K562 (cell line): ENCODE measurements around the gene PRMT6. TPM values are rescaled to one million over a fixed set of nuclear protein-coding genes. Genes with fewer than 3 reads are reported as not detected.
A peak's percentile ranks its signal among the peaks of the same experiment; 100 is the strongest.

Experiments used
- CC2D1A ChIP-seq: fragments of 450-650 bp; IDR thresholded peaks from 2 replicates; pipeline ENCODE4 v1.6.1; 2017; ENCODE audit warnings: mild to moderate bottlenecking
- CHD1 ChIP-seq: fragments of 200-600 bp; sonication (generic); IDR thresholded peaks from one replicate; pipeline ENCODE4 v1.6.1; 2012; ENCODE audit warnings: mild to moderate bottlenecking, moderate library complexity, low read length, inconsistent platforms
- CHD4 ChIP-seq: fragments of 200-600 bp; sonication (generic); IDR thresholded peaks from 3 replicates; pipeline ENCODE4 v1.6.1; 2012; ENCODE audit warnings: low read depth, mild to moderate bottlenecking, mixed read lengths, low read length, inconsistent platforms; ENCODE audit not compliant: insufficient read depth, insufficient replicate concordance, poor library complexity, severe bottlenecking
- CREM ChIP-seq: IDR thresholded peaks from 2 replicates; pipeline ENCODE4 v1.6.1; 2014; ENCODE audit warnings: antibody characterized with exemption, low read depth
- ETS2 ChIP-seq: IDR thresholded peaks from 2 replicates; pipeline ENCODE4 v1.6.1; 2016; ENCODE audit warnings: borderline replicate concordance, missing genetic modification characterization, mild to moderate bottlenecking, moderate library complexity, missing compliant biosample characterization; ENCODE audit not compliant: poor library complexity, severe bottlenecking
- GABPA ChIP-seq: fragments of 200-800 bp; sonication (Bioruptor generic); conservative IDR thresholded peaks from 2 replicates; pipeline ENCODE4 v1.6.1; 2016; ENCODE audit warnings: low read depth, missing genetic modification characterization, missing compliant biosample characterization
- KAT7 ChIP-seq: sonication (generic); formaldehyde crosslinking; IDR thresholded peaks from 2 replicates; pipeline ENCODE4 v1.8.0; 2022; ENCODE audit warnings: missing genetic modification reagents, mild to moderate bottlenecking, borderline replicate concordance
- NR2C1 ChIP-seq, 2 experiments: fragments of 450-650 bp; IDR thresholded peaks; 2 replicates each; pipeline ENCODE4 v1.6.1; 2017; ENCODE audit warnings: mild to moderate bottlenecking in 2 of 2, antibody characterized with exemption in 1 of 2, inconsistent platforms in 1 of 2, missing compliant biosample characterization in 1 of 2, missing genetic modification characterization in 1 of 2
- POLR2H ChIP-seq: IDR thresholded peaks from 2 replicates; pipeline ENCODE4 v1.6.1; 2016; ENCODE audit warnings: missing genetic modification characterization, low read depth, mild to moderate bottlenecking, control low read depth, missing compliant biosample characterization, moderate library complexity
- SMARCC2 ChIP-seq: fragments of 450-650 bp; IDR thresholded peaks from 2 replicates; pipeline ENCODE4 v1.6.1; 2017; ENCODE audit warnings: antibody characterized with exemption, moderate library complexity, mild to moderate bottlenecking, low read depth
- ZBED1 ChIP-seq: IDR thresholded peaks from 2 replicates; pipeline ENCODE4 v1.6.1; 2014
- ZNF583 ChIP-seq: fragments of 250-450 bp; sonication (Bioruptor Pico); IDR thresholded peaks from 2 replicates; pipeline ENCODE4 v1.4.0; 2020
- ZNF830 ChIP-seq: fragments of 250-450 bp; sonication (Bioruptor Pico); IDR thresholded peaks from 2 replicates; pipeline ENCODE4 v1.5.0; 2021; ENCODE audit warnings: mild to moderate bottlenecking
- polyA plus RNA-seq, 8 experiments: library from polyadenylated mRNA; depleted of rRNA in 4 of 8; stranded (reverse) in 5 of 8; unstranded in 3 of 8; fragments of >200 nt; fragmentation: Nextera tagmentation in 2 of 8; fragmentation: Illumina TruSeq in 1 of 8; extraction: Ambion mirVana in 2 of 8; extraction: Trizol in 1 of 8; gene quantifications; 2 replicates each; pipeline versions ENCODE4 v1.2.1 to v1.2.3, GENCODE V29; 2011 to 2014; ENCODE audit warnings: inconsistent platforms in 1 of 8, missing spikeins in 1 of 8
- total RNA-seq, 7 experiments: library from RNA; depleted of rRNA in 6 of 7; stranded (reverse); fragments of >200 nt in 6 of 7; fragmentation: Illumina TruSeq in 2 of 7; extraction: Trizol in 2 of 7; gene quantifications; 2 replicates each; pipeline versions ENCODE4 v1.2.1 to v1.2.3, GENCODE V29; 2011 to 2021; ENCODE audit warnings: low replicate concordance in 1 of 7
- TF ChIP-seq, protein P1 (sequence below): sonication (generic); formaldehyde crosslinking; IDR thresholded peaks from 2 replicates; pipeline ENCODE4 v1.8.1; 2023; ENCODE audit warnings: mild to moderate bottlenecking, missing genetic modification reagents
- TF ChIP-seq, protein P2 (sequence below): fragments of 450-650 bp; conservative IDR thresholded peaks from 2 replicates; pipeline ENCODE4 v1.6.1; 2016; ENCODE audit warnings: missing genetic modification characterization, low read depth, mild to moderate bottlenecking, control low read depth, missing compliant biosample characterization
- TF ChIP-seq, protein P3 (sequence below): fragments of 250-450 bp; sonication (Bioruptor Pico); IDR thresholded peaks from 2 replicates; pipeline ENCODE4 v1.4.0; 2020
- TF ChIP-seq, protein P4 (sequence below), 2 experiments: IDR thresholded peaks; 2 replicates each; pipeline ENCODE4 v1.6.1; 2012; ENCODE audit warnings: improper control_type of control experiment in 2 of 2, low read depth in 2 of 2, low read length in 2 of 2, borderline replicate concordance in 1 of 2

PRMT6 gene
- total and polyA plus RNA-seq, 9 of the 15 experiments (the other 6 are each of a cell fraction or from before 2014, with no cell fraction given), result 6.1 to 36.9 (median 29.4) TPM

DNA sequence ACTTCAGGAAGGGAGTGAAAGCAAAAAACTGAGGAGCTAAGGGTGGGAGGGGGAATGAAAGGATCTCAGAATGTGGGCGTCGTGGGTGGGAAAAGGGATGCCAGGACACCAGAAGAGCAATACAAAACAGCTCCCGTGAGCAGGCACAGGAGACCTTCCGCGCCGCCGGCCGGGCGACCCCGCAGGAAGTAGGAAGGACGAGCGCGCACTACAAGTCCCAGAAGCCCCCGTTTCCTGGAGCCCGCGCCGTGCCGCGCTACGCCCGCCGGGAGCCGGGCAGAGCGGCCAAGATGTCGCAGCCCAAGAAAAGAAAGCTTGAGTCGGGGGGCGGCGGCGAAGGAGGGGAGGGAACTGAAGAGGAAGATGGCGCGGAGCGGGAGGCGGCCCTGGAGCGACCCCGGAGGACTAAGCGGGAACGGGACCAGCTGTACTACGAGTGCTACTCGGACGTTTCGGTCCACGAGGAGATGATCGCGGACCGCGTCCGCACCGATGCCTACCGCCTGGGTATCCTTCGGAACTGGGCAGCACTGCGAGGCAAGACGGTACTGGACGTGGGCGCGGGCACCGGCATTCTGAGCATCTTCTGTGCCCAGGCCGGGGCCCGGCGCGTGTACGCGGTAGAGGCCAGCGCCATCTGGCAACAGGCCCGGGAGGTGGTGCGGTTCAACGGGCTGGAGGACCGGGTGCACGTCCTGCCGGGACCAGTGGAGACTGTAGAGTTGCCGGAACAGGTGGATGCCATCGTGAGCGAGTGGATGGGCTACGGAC lies at the start of gene PRMT6 (continued):
- TF ChIP-seq, protein P1, sequence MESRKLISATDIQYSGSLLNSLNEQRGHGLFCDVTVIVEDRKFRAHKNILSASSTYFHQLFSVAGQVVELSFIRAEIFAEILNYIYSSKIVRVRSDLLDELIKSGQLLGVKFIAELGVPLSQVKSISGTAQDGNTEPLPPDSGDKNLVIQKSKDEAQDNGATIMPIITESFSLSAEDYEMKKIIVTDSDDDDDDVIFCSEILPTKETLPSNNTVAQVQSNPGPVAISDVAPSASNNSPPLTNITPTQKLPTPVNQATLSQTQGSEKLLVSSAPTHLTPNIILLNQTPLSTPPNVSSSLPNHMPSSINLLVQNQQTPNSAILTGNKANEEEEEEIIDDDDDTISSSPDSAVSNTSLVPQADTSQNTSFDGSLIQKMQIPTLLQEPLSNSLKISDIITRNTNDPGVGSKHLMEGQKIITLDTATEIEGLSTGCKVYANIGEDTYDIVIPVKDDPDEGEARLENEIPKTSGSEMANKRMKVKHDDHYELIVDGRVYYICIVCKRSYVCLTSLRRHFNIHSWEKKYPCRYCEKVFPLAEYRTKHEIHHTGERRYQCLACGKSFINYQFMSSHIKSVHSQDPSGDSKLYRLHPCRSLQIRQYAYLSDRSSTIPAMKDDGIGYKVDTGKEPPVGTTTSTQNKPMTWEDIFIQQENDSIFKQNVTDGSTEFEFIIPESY (CRISPR knock-in tag), result 0 out of 2 replicates have a peak, but pooled peaks have one; percentile 2
- no peak for TF ChIP-seq CC2D1A
- peak; percentile 67; the same call in 1 of the 2 replicates for TF ChIP-seq KAT7 (CRISPR knock-in tag)
- peak; percentile 77 for TF ChIP-seq CHD1
- peak; percentile 87 for TF ChIP-seq GABPA (tag)
- peak; percentile 82 for TF ChIP-seq POLR2H (tag)
- TF ChIP-seq ZBED1, result no peak
- TF ChIP-seq, protein P2, sequence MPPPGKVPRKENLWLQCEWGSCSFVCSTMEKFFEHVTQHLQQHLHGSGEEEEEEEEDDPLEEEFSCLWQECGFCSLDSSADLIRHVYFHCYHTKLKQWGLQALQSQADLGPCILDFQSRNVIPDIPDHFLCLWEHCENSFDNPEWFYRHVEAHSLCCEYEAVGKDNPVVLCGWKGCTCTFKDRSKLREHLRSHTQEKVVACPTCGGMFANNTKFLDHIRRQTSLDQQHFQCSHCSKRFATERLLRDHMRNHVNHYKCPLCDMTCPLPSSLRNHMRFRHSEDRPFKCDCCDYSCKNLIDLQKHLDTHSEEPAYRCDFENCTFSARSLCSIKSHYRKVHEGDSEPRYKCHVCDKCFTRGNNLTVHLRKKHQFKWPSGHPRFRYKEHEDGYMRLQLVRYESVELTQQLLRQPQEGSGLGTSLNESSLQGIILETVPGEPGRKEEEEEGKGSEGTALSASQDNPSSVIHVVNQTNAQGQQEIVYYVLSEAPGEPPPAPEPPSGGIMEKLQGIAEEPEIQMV (tag), result peak; percentile 72; the same call in 1 of the 2 replicates
- TF ChIP-seq NR2C1 (IDR thresholded peaks at IDR 0.05), result no peak
- TF ChIP-seq NR2C1 (tag; IDR thresholded peaks at IDR 0.05), result peak; percentile 18; the same call in 1 of the 2 replicates
- no peak for TF ChIP-seq ETS2 (tag)
- TF ChIP-seq, protein P3, sequence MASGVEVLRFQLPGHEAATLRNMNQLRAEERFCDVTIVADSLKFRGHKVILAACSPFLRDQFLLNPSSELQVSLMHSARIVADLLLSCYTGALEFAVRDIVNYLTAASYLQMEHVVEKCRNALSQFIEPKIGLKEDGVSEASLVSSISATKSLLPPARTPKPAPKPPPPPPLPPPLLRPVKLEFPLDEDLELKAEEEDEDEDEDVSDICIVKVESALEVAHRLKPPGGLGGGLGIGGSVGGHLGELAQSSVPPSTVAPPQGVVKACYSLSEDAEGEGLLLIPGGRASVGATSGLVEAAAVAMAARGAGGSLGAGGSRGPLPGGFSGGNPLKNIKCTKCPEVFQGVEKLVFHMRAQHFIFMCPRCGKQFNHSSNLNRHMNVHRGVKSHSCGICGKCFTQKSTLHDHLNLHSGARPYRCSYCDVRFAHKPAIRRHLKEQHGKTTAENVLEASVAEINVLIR (CRISPR knock-in tag), result 0 out of 2 replicates have a peak, but pooled peaks have one; percentile 31
- peak; percentile 75 for TF ChIP-seq CREM
- TF ChIP-seq CHD4, result no peak
- no peak for TF ChIP-seq ZNF583
- no peak for TF ChIP-seq ZNF830 (CRISPR knock-in tag)
- TF ChIP-seq, protein P4, sequence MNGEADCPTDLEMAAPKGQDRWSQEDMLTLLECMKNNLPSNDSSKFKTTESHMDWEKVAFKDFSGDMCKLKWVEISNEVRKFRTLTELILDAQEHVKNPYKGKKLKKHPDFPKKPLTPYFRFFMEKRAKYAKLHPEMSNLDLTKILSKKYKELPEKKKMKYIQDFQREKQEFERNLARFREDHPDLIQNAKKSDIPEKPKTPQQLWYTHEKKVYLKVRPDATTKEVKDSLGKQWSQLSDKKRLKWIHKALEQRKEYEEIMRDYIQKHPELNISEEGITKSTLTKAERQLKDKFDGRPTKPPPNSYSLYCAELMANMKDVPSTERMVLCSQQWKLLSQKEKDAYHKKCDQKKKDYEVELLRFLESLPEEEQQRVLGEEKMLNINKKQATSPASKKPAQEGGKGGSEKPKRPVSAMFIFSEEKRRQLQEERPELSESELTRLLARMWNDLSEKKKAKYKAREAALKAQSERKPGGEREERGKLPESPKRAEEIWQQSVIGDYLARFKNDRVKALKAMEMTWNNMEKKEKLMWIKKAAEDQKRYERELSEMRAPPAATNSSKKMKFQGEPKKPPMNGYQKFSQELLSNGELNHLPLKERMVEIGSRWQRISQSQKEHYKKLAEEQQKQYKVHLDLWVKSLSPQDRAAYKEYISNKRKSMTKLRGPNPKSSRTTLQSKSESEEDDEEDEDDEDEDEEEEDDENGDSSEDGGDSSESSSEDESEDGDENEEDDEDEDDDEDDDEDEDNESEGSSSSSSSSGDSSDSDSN (IDR thresholded peaks at IDR 0.05; ENCODE audit: borderline replicate concordance in 1 of 2, low read depth in 2 of 2, low read length in 2 of 2), result no peak; a peak in 2 of 4 replicates
- TF ChIP-seq SMARCC2, result no peak
